HG02840 (cell line): ENCODE measurements around the gene STEAP3.

Source experiments
- ATAC-seq: cut with Tn5 transposase; IDR thresholded peaks from one replicate; pipeline ENCODE4 v1.9.1; 2021; ENCODE audit warnings: mild to moderate bottlenecking, moderate library complexity, moderate number of reproducible peaks; ENCODE audit not compliant: unreplicated experiment, low FRiP score

STEAP3 gene

DNA sequence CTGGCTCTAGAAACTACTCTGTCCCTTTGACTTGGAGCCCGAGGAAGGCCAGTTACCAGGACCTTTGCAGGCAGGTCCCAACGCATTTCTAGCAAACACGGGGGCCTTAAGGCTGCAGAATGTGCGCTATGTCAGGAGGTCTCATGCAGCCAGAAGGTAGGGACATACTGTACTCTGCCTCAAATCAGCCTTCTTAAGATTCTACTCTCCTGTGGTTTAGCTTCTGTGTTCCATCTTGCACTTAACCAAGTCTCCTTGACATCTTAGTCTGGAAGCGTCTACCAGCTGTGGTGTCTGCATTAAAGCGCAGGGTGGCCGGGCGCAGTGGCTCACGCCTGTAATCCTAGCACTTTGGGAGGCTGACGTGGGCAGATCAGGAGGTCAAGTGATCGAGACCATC, 65.5 kb downstream of the STEAP3 start:
- no peak for ATAC-seq

DNA sequence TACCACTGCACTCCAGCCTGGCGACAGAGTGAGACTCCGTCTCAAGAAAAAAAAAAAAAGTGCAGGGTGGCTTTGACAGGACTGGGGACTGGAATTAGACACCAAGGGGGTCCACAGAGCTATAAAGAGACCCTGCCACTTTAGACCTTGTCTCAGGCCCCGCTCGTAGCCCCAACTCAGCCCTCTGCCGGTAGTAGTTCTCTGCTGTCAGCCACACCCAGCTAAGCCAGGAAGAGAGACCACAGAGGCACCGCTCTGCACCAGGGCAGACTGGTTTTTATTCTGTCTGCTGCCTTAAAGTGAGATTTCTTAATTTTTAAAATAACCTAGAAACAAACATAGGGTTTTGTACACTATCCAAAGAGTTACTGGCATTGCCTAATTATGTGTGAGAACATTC, 66.0 kb downstream of the STEAP3 start:
- no peak for ATAC-seq

DNA sequence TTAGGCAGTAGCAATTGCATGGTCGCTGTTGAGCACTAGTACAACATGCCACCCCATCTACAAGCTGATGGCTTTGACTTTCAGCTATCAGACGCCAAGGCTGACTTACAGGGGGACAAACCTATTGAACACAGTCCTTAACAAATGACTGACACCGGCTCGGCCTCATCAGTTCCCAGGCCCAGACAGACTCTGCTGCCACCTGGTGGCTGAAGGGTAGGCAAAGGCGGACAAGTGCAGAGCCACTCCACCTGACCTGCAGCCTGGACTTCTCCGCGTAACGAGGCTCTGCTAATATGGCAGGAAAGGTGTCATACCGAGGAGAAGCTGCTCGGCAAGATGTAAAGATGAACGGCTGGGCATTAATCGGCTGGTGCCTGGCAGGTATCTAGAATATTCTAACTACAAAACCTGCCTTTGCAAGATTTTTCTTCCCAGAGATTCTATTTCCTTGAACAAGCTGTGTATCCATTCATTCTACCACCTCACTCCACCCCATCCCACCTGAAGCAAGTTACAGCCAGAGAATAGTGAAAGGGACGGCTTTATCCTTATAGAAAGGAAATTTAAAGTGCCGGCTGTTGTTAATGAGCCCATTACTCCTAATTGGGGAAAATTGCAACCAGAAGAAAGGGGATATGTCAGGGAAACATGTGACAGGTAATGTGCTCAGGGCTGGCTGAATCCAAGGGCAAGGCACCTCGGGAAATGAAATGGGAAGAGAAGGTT, 67.4 kb downstream of the STEAP3 start:
- ATAC-seq: no peak

DNA sequence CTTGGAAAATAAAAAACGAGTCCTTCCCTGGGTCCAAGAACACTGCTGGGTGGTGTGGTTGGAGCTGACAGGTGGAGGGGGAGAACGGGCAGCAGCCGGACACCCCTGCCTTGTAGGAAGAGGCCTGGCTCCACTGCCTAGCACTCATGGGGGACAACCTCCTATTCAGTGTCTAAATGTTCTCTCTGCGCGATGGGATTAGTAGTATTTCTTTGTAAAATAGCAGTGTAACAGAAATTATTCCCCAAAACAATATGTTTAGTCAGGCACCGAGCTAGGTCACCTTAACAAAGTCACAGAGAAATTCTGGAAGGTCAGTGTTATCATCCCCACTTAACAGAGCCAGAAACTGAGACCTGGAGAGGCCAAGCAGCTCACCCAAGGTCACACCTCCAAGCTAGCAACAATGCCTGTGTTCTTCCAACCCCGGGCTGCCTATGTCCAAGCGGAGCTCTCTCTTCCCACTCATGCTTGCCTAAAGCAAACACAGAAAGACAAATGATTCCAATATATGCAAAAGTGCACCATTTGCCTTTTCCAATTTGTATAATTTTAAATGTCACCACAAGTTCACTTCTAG, 68.0 kb downstream of the STEAP3 start:
- ATAC-seq: no peak

DNA sequence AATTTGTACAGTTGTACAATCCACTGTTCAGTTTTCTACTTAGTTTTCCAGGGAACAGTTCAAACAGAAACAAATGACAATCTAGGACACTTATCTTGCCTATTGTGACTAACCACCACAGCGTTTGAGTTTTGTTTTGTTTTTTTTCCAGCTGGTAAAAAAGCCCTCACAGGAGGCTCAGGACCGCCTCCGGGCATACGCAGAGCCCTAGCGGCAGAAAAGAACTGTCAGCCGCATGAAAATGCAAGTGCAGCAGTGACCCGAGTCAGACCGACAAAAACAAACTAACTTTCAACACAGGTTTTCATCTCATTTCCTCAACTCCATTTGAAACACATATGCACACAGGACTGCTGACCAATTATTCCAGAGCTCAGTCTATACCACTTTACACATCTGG, 68.6 kb downstream of the STEAP3 start:
- ATAC-seq: no peak

DNA sequence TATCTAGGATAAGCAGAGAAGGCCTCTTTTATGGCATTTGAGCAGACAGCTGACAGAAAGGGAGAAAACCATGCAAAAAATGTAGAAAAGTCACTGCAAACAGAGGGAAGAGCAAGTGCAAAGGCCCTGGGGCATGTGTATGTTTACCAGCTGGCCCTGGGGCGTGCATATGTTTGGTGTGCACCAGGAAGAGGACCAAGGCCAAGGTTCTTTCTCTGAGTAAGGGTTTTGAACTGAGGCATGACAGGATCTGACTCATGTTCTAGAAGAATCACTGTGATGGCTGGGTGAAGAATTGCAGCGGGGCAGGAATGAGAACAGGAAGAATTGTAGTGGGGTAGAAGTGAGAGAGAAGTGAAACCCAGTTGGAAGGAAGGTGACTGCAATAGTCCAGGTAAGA, 69.6 kb downstream of the STEAP3 start:
- ATAC-seq: no peak

DNA sequence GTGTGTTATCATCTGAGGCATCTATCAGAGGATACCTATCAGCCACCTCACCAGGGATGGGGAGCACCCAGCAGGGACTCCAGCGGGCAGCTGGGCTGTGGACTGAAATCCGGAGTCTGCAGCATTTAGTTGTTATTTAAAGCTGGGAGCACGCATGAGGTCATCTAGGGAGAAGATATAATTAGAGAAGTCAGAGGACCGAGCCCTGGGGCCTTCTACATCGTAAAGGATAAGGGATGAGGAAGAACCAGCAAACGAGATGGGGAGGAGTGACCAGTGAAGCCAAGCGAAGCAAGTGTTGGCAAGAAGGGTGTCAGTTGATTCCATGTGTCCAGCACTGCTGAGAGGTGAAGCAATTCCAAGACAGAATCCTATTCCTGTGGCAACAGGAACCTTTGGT, 70.3 kb downstream of the STEAP3 start:
- ATAC-seq: no peak

DNA sequence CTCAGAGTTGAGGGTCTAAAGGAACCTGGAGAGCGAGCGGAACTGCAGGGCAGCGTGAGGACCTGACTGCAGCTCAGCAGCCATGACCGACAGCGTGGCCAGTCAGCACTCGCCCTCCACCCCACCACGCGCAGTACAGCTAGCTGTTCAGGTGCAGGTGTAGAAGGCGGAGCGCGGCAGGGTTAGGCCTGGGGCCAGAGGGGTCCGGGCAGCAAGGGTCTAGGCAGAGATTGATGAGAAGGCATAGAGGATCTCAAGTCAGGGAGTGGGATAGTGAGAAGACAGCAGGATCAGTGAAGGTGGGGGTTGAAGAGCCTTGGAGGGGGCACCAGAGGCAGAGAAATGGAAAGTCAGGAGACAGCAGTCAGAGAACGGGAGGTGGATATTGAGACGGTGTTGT, 71.0 kb downstream of the STEAP3 start:
- no peak for ATAC-seq

DNA sequence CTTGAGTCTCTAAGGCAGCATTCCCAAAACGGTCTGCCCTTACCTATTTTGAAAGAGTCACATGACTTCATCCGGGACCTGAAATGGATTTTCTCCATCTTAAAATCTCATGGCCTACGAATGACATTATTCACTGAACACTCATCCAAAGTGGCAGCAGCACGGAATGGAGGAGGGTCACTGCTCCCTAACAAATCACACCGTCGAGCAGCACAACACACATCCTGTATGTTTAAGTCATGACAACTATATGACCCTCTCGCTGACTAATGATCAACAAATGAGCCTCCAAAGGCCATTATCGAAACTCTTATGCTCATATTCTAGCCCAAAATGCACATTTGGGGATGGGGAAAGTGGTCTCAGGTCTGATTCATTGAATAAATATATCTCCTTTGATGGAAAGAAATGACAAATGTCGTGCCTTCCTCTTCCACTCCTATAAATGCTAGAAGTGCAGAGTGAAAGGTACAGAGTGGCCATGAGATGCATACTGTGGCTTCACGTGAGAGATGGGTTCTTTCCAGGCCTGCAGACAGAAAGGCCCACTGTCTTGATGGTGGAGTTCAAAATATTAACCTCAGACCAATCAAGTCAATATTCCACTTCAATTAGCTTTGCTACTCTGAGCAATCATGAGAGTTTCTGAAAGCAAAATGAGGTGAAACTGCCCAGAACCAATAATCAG, 72.2 kb downstream of the STEAP3 start:
- ATAC-seq: no peak

DNA sequence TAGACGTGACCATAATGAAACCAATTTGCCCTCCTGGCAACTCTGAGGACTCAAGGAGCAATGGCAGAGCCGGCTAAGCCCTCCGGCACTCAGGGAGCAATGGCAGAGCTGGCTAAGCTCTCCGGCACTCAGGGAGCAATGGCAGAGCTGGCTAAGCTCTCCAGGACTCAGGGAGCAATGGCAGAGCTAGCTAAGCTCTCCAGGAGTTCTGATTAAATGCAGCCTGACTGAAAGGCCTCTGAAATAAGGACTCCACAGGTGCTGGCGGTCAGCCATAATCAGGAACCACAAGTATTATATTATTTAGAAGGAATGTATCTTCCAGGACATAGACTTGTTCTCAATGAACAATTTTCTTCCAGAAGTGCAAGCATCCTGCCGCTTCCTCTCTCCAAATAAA, 77.8 kb downstream of the STEAP3 start:
- ATAC-seq: no peak

DNA sequence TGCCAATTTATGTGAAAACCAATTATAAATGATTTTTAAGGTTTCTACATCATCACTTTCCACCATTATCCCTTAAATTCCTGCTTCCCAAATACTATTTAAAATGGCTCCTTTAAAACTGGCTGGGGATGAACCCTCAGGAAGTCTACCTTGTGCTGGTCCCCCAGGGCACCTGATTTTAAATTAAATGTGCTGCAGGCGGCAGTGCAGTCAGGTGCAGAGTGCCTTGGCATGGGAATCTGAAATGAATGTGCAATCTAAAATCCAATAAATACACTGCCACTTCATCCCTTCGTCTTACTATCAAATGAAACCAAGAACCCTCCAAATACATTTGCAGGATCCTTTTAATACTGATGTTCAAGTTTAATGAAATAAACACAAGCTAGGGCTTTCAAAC, 81.2 kb downstream of the STEAP3 start:
- no peak for ATAC-seq

DNA sequence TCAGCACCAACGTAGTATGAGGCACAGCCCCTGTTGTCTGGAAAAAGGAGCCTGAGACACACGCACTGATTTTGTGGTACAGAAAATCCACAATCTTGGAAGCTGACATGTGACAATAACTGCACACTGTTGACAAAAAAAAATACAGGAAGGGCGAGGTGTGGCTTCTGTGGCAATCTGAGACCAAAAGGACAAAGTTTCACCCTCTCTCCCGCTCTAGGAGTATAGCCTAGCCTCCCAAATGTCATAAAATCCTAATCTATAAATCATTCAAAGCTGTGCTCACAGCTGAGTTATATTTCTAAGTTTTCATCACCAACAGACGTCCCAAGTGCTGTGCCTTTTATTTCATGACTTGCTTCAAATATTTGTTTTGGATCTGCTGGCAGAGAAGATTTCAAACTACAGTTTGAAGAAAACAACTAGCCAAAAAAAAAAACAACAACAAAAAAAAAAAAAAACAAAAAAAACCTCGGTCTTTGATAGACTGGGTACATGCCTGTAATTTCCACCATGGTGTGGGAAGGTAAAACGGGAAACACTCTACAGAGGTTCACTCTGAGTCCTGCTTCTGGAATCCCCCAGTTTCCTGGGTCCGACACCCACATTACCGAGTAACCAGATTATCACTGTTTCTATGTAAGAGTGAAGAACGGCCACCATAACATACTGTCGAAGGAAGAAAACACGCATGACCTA, 82.0 kb downstream of the STEAP3 start:
- ATAC-seq: no peak

DNA sequence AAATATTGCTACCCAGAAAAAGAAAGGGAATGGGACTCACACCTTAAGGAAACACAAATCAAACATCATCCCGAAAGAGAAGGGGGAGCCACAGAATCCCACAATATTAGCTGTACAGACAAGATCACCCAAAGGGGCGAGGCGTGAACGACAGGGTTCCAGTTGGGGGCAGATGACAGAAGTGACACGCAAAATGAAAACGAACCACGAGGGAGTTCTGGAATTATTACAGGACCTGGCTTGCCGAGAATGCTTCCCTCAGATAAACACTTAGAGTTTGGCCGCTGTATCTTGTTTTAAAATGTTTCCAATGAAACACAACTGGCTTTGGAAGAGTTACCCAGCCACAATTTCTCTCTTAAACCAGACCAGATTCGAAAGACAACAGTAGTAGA, 82.6 kb downstream of the STEAP3 start:
- ATAC-seq: no peak

DNA sequence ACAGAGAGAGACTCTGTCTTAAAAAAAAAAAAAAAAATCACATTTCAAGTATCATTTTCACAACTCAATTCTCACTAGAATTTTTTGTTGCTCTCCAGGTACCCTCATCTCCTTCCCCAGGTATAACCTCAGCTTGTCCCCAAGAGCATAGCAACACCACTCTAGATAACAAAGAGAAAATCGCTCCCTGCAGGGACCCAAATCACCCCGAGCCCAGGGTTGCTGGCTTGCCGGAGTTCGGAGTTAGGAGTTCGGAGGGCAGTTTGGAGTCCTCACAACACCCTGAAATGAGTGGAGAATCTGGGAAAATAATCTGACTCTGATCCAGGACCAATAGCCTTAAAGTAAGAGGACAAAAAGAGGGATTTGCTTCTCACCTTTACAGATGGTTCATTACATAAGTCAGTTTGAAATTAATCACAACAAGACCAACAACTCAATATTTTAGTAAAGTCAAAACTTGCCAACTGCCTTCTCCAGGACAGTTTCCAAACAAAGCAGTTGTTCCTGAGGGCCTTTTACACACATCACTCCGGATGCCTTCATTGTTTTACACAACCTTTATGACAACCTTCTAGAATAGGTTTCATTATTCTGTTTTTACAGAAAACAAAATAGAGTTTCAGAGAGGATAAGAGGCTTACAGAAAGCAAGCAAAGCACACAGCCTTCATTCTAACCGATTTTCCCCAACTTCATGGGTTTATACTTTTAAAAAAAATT, 83.9 kb downstream of the STEAP3 start:
- ATAC-seq: no peak

DNA sequence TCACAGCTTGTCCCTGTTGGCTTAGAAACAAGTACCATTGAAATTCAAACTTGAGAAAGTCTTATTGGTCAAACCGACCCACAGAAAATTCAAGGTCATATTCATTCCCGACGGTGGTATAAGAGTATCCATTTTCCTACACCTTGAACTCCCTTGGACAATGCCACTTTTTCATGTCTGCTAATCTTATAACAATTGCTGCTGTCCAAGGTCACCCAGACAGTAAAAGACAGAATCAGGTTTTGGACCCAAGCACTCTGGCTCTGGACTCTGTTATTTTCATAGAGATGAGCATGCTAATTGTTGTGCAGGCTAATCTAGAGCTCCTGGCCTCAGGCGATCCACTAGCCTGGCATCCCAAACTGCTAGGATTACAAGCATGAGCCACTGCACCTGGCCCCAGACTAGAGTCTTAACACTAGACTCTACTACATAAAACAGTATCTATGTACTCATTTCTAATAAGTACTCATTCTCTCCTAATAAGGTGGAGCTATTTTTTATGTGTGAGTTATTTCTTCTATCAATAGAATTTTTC, 85.2 kb downstream of the STEAP3 start:
- no peak for ATAC-seq

DNA sequence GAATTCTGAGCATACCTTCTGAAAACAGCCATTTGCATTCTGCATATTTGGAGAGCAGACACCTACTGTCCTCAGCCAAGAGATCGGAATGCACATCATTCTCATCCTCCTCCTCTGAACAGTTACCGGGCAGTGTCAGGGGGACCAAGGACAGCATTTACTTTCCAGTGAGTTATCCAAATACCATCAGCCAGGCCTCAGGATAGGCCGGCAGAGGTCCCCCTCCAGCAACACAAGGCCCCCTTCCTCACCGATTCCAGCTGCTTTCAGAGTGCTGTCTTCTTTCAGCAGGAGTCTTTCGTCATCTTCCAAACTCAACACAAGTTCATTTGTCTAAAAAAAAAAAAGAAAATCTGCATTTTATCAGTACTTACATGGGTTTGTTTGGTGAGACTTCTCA, 87.7 kb downstream of the STEAP3 start:
- ATAC-seq: no peak

DNA sequence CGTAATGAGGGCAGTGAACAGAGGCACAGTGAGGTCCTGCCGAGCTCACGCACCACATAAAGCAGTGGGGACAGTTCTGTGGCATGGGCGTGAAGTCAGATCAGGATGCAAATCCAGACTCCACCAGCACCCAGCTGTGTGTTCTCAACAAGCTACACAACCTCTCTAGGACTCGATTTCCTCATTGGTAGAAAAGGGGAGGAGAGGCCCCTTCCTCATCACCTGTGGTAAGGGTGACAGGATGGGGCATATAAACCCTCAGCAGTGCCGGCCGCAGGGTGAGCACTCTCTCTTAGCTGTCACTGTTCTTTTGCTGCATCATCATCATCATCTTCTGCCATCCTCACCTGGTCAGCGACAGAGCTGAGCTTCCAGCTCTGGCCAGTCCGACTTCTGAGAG, 88.2 kb downstream of the STEAP3 start:
- no peak for ATAC-seq
